ENCODE results near the gene OTUD5. TPM values are rescaled to one million over a fixed set of nuclear protein-coding genes. Genes with fewer than 3 reads are reported as not detected.

OTUD5 gene, protein sequence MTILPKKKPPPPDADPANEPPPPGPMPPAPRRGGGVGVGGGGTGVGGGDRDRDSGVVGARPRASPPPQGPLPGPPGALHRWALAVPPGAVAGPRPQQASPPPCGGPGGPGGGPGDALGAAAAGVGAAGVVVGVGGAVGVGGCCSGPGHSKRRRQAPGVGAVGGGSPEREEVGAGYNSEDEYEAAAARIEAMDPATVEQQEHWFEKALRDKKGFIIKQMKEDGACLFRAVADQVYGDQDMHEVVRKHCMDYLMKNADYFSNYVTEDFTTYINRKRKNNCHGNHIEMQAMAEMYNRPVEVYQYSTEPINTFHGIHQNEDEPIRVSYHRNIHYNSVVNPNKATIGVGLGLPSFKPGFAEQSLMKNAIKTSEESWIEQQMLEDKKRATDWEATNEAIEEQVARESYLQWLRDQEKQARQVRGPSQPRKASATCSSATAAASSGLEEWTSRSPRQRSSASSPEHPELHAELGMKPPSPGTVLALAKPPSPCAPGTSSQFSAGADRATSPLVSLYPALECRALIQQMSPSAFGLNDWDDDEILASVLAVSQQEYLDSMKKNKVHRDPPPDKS
- polyA plus RNA-seq = 10 to 100 TPM; 22.3 to 27.6 TPM

DNA sequence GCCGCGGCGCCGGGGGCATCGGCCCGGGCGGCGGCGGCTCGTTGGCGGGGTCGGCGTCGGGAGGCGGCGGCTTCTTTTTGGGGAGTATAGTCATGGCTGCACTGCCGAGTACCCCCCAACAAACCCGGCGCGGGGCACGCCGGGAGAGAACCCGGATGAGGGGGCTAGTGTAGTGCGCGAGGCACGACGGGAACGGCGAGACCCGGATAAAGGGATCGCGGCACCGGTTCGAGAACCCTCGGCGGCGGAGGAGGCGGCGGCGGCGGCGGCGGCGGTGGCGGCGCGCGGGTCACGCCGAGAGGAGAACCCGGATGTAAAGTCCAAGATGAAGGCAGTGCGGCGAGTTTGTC lies at the start of gene OTUD5:
Gene OTUD5 (minus strand): TSS at position 131 of the 350 bp plus-strand sequence. CDS start 37 bp downstream, at position 94.
- Histone ChIP-seq H3K4me1 (ENCODE audit: control insufficient read depth in 2 of 2, insufficient read depth in 2 of 2, low read length in 1 of 2) (peaks cover 0 to 13% of the 10 kb centered on the region in 2 donors), H3K27me3 (ENCODE audit: control insufficient read depth in 1 of 2, insufficient read depth in 2 of 2, low read length in 2 of 2) (no peaks in the 10 kb centered on the region), H3K4me3 (ENCODE audit: low read depth in 1 of 2, low read length in 2 of 2) (peak within 1 kb of the TSS; percentile 42 to 86), H3K36me3 (ENCODE audit: control insufficient read depth in 2 of 2, insufficient read depth in 2 of 2, low read length in 1 of 2) (peaks cover 0 to 7% of the 10 kb centered on the region in 2 donors), H3K9me3 (ENCODE audit: control insufficient read depth in 2 of 2, insufficient read depth in 1 of 2, low read depth in 1 of 2, low read length in 1 of 2) (no peaks in the 10 kb centered on the region), H3K27ac (ENCODE audit: low read depth in 2 of 2, low read length in 1 of 2) (peak within 1 kb of the TSS; percentile 95 to 98)
- 0 to 39% methylated on average over 29 to 53 of the region's 53 CpGs for WGBS, 2 donors

DNA sequence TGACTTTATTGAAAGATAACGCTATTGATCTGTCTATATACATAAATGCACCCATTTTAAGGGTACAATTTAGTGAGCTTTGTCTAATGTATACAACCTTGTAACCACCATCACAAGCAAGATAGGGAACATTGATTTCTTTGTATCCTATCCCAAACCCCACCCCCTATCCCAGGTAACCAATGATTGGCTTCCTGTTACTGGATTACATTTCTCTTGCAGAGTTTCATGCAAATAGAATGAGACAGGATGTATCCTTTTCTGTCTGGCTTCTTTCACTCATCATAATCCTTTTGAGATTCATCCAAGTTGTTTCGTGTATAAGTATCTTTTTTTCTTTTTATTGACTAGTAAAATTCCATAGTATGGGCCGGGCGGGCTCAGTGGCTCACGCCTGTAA lies 46.3 kb upstream of the OTUD5 start:
- Histone ChIP-seq H3K27ac (ENCODE audit: low read depth in 2 of 2, low read length in 1 of 2) (no peak overlapping the region), H3K27me3 (ENCODE audit: control insufficient read depth in 1 of 2, insufficient read depth in 2 of 2, low read length in 2 of 2) (no peaks in the 10 kb centered on the region)
- WGBS, 2 donors = 65 to 75% methylated on average over 5 of the region's 5 CpGs

GRCh38 chrX:49002091-49002935 lies 44.9 kb upstream of the OTUD5 start, which contains the start of gene GRIPAP1:
GRIPAP1 (minus strand) TSS chrX:49002264; CDS start chrX:49002229, 35 bp downstream.
- H3K27ac ChIP-seq (ENCODE audit: low read depth in 2 of 2, low read length in 1 of 2) = peak within 1 kb of the TSS; percentile 85 to 88
- 1 to 23% methylated on average over 38 of the region's 38 CpGs for WGBS, 2 donors
- no peaks in the 10 kb centered on the region for H3K27me3 ChIP-seq (ENCODE audit: control insufficient read depth in 1 of 2, insufficient read depth in 2 of 2, low read length in 2 of 2)
- peak within 1 kb of the TSS; percentile 72 to 75 for H3K4me3 ChIP-seq (ENCODE audit: low read depth in 1 of 2, low read length in 2 of 2)
- H3K4me1 ChIP-seq (ENCODE audit: control insufficient read depth in 2 of 2, insufficient read depth in 2 of 2, low read length in 1 of 2) = peaks cover 2 to 7% of the 10 kb centered on the region in 2 donors
- peaks cover 0 to 6% of the 10 kb centered on the region in 2 donors for H3K36me3 ChIP-seq (ENCODE audit: control insufficient read depth in 2 of 2, insufficient read depth in 2 of 2, low read length in 1 of 2)
- H3K9me3 ChIP-seq (ENCODE audit: control insufficient read depth in 2 of 2, insufficient read depth in 1 of 2, low read depth in 1 of 2, low read length in 1 of 2) = no peaks in the 10 kb centered on the region

More for the DNA sequence above, 46.3 kb upstream of the OTUD5 start:
- Histone ChIP-seq H3K36me3 (ENCODE audit: control insufficient read depth in 2 of 2, insufficient read depth in 2 of 2, low read length in 1 of 2) (peaks cover 0 to 6% of the 10 kb centered on the region in 2 donors), H3K4me1 (ENCODE audit: control insufficient read depth in 2 of 2, insufficient read depth in 2 of 2, low read length in 1 of 2) (peaks cover 2 to 7% of the 10 kb centered on the region in 2 donors), H3K4me3 (ENCODE audit: low read depth in 1 of 2, low read length in 2 of 2) (no peak overlapping the region), H3K9me3 (ENCODE audit: control insufficient read depth in 2 of 2, insufficient read depth in 1 of 2, low read depth in 1 of 2, low read length in 1 of 2) (no peaks in the 10 kb centered on the region)

- Histone ChIP-seq H3K4me1 (ENCODE audit: control insufficient read depth in 2 of 2, insufficient read depth in 2 of 2, low read length in 1 of 2) (peaks cover 2 to 7% of the 10 kb centered on the region in 2 donors), H3K4me3 (ENCODE audit: low read depth in 1 of 2, low read length in 2 of 2) (peak overlapping the region; percentile 72 to 75), H3K36me3 (ENCODE audit: control insufficient read depth in 2 of 2, insufficient read depth in 2 of 2, low read length in 1 of 2) (peaks cover 0 to 6% of the 10 kb centered on the region in 2 donors), H3K9me3 (ENCODE audit: control insufficient read depth in 2 of 2, insufficient read depth in 1 of 2, low read depth in 1 of 2, low read length in 1 of 2) (no peaks in the 10 kb centered on the region), H3K27me3 (ENCODE audit: control insufficient read depth in 1 of 2, insufficient read depth in 2 of 2, low read length in 2 of 2) (no peaks in the 10 kb centered on the region), H3K27ac (ENCODE audit: low read depth in 2 of 2, low read length in 1 of 2) (peak overlapping the region; percentile 85 to 88)
- WGBS, 2 donors = 2 to 31% methylated on average over 17 of the region's 17 CpGs
Measured at GRCh38 chrX:49001521-49002090, 44.2 kb upstream of the OTUD5 start.

- WGBS, 2 donors = 92 to 96% methylated on average over 4 of the region's 4 CpGs
- no peak overlapping the region for H3K27ac ChIP-seq (ENCODE audit: low read depth in 2 of 2, low read length in 1 of 2)
- H3K9me3 ChIP-seq (ENCODE audit: control insufficient read depth in 2 of 2, insufficient read depth in 1 of 2, low read depth in 1 of 2, low read length in 1 of 2) = no peaks in the 10 kb centered on the region
- peaks cover 0 to 6% of the 10 kb centered on the region in 2 donors for H3K36me3 ChIP-seq (ENCODE audit: control insufficient read depth in 2 of 2, insufficient read depth in 2 of 2, low read length in 1 of 2)
- no peaks in the 10 kb centered on the region for H3K27me3 ChIP-seq (ENCODE audit: control insufficient read depth in 1 of 2, insufficient read depth in 2 of 2, low read length in 2 of 2)
- H3K4me3 ChIP-seq (ENCODE audit: low read depth in 1 of 2, low read length in 2 of 2) = no peak overlapping the region
- H3K4me1 ChIP-seq (ENCODE audit: control insufficient read depth in 2 of 2, insufficient read depth in 2 of 2, low read length in 1 of 2) = peaks cover 2 to 7% of the 10 kb centered on the region in 2 donors
Measured at GRCh38 chrX:49000636-49001035, 43.2 kb upstream of the OTUD5 start.

- Histone ChIP-seq H3K4me1 (ENCODE audit: control insufficient read depth in 2 of 2, insufficient read depth in 2 of 2, low read length in 1 of 2) (peaks cover 2 to 7% of the 10 kb centered on the region in 2 donors), H3K36me3 (ENCODE audit: control insufficient read depth in 2 of 2, insufficient read depth in 2 of 2, low read length in 1 of 2) (peaks cover 0 to 10% of the 10 kb centered on the region in 2 donors), H3K27ac (ENCODE audit: low read depth in 2 of 2, low read length in 1 of 2) (no peak overlapping the region), H3K4me3 (ENCODE audit: low read depth in 1 of 2, low read length in 2 of 2) (no peak overlapping the region), H3K27me3 (ENCODE audit: control insufficient read depth in 1 of 2, insufficient read depth in 2 of 2, low read length in 2 of 2) (no peaks in the 10 kb centered on the region), H3K9me3 (ENCODE audit: control insufficient read depth in 2 of 2, insufficient read depth in 1 of 2, low read depth in 1 of 2, low read length in 1 of 2) (no peaks in the 10 kb centered on the region)
- WGBS, 2 donors = 72 to 89% methylated on average over 5 of the region's 5 CpGs
Measured at GRCh38 chrX:48999030-48999429, 41.6 kb upstream of the OTUD5 start.

GRCh38 chrX:48998391-48998790 lies 41.0 kb upstream of the OTUD5 start:
- no peak overlapping the region for H3K4me3 ChIP-seq (ENCODE audit: low read depth in 1 of 2, low read length in 2 of 2)
- WGBS, 2 donors = 81 to 87% methylated on average over 4 of the region's 4 CpGs
- H3K9me3 ChIP-seq (ENCODE audit: control insufficient read depth in 2 of 2, insufficient read depth in 1 of 2, low read depth in 1 of 2, low read length in 1 of 2) = no peaks in the 10 kb centered on the region
- peaks cover 0 to 10% of the 10 kb centered on the region in 2 donors for H3K36me3 ChIP-seq (ENCODE audit: control insufficient read depth in 2 of 2, insufficient read depth in 2 of 2, low read length in 1 of 2)
- no peaks in the 10 kb centered on the region for H3K27me3 ChIP-seq (ENCODE audit: control insufficient read depth in 1 of 2, insufficient read depth in 2 of 2, low read length in 2 of 2)
- peaks cover 2 to 7% of the 10 kb centered on the region in 2 donors for H3K4me1 ChIP-seq (ENCODE audit: control insufficient read depth in 2 of 2, insufficient read depth in 2 of 2, low read length in 1 of 2)
- H3K27ac ChIP-seq (ENCODE audit: low read depth in 2 of 2, low read length in 1 of 2) = no peak overlapping the region

- Histone ChIP-seq H3K36me3 (ENCODE audit: control insufficient read depth in 2 of 2, insufficient read depth in 2 of 2, low read length in 1 of 2) (peaks cover 0 to 14% of the 10 kb centered on the region in 2 donors), H3K4me3 (ENCODE audit: low read depth in 1 of 2, low read length in 2 of 2) (no peak overlapping the region), H3K9me3 (ENCODE audit: control insufficient read depth in 2 of 2, insufficient read depth in 1 of 2, low read depth in 1 of 2, low read length in 1 of 2) (no peaks in the 10 kb centered on the region), H3K27ac (ENCODE audit: low read depth in 2 of 2, low read length in 1 of 2) (no peak overlapping the region), H3K27me3 (ENCODE audit: control insufficient read depth in 1 of 2, insufficient read depth in 2 of 2, low read length in 2 of 2) (no peaks in the 10 kb centered on the region), H3K4me1 (ENCODE audit: control insufficient read depth in 2 of 2, insufficient read depth in 2 of 2, low read length in 1 of 2) (peaks cover 2 to 7% of the 10 kb centered on the region in 2 donors)
- 67 to 79% methylated on average over 1 of the region's 1 CpG for WGBS, 2 donors
Measured at GRCh38 chrX:48997865-48998264, 40.5 kb upstream of the OTUD5 start.

DNA sequence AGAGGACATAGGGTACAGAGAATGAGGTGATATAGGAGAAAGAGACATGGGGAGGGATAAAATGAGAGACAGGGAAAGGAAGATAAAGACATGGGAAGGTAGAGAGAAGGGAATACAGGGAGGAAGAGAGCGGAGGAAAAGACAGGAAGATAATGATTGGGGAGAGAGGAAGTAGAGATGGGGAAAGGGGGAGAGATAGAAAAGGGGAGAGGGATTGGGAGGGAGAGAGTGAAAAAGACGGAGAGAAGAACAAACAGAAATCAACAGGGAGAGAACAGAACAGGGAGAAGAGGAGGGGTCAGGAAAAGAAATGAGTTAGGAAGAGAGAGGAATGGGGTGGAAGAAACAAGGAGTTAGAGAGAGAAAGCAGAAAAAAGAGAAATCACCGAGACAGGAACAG lies 40.0 kb upstream of the OTUD5 start:
- Histone ChIP-seq H3K9me3 (ENCODE audit: control insufficient read depth in 2 of 2, insufficient read depth in 1 of 2, low read depth in 1 of 2, low read length in 1 of 2) (no peaks in the 10 kb centered on the region), H3K4me3 (ENCODE audit: low read depth in 1 of 2, low read length in 2 of 2) (no peak overlapping the region), H3K4me1 (ENCODE audit: control insufficient read depth in 2 of 2, insufficient read depth in 2 of 2, low read length in 1 of 2) (peaks cover 2 to 7% of the 10 kb centered on the region in 2 donors), H3K27me3 (ENCODE audit: control insufficient read depth in 1 of 2, insufficient read depth in 2 of 2, low read length in 2 of 2) (no peaks in the 10 kb centered on the region), H3K36me3 (ENCODE audit: control insufficient read depth in 2 of 2, insufficient read depth in 2 of 2, low read length in 1 of 2) (peaks cover 0 to 14% of the 10 kb centered on the region in 2 donors), H3K27ac (ENCODE audit: low read depth in 2 of 2, low read length in 1 of 2) (no peak overlapping the region)
- WGBS, 2 donors = 78 to 93% methylated on average over 3 of the region's 3 CpGs

All from esophagus (tissue), 2 donors.